GM18858 (cell line): ENCODE results near the gene CDK14.

ENCODE experiments used
- ATAC-seq: cut with Tn5 transposase; IDR thresholded peaks from one replicate; pipeline ENCODE4 v1.9.1; 2021; ENCODE audit not compliant: unreplicated experiment

CDK14 gene

DNA sequence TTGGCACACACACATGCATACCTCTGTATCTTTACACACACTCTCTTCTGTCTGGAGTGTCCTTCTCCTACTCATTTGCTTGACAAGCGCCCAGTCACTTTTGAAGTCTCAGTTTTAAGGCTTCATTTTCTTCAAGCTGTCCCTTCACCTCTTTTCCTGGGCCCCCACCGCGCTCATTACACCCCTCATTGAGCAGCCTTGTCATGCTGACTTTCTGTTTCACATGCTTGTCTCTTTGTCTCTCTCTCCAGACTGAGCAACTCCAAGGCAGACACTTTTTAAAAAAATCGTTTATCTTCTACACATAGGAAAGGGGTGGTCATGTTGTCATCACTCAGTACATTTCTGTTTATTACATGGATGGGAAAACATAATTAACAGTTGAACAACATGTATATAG lies 442.9 kb downstream of the CDK14 start:
- ATAC-seq: peak; percentile 77

DNA sequence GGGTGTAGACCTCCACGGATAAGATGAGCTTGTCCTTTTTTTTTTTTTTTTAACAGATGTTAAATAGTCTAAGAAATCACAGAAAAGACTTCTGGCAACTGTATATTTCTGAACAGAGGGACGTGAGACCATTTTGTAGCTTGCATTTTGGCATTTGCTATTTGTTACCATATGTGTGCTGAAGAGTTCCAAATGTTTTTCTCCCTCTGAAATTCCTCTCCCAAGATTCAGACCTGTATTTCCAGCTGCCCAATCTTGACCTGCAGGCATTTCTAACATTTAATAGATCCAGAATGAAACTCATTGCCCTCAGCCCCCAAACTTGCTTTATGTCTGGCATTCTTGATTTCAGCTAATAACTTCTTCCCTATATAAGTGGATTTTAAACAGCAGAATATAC lies 445.0 kb downstream of the CDK14 start:
- ATAC-seq: no peak

DNA sequence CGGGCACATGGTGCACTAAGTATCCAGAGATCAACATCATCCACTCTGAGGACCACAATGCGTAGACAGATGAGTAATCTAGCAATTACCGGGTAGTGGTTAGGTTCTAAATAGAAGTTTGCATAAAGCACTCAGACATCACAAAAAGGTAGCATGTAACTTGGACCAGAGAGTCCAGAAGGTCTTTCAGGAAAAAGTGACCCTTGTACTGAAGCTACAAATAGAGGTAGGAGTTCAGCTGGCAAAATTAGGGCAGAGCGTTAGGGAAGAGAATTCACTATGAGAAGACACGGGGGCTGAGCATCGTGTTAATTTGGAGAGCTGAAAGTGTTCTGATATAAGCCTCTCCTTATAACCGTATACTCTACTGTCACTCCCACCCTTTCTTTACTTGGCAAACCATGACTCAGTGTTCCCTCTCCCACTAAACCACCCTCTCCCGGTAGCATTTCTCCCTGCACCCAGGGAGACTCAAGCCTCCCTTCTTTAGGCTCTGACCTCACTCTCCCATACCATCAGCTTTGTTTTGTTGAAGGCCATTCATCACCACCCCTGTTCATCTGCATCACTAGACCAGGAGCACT lies 445.9 kb downstream of the CDK14 start:
- no peak for ATAC-seq

DNA sequence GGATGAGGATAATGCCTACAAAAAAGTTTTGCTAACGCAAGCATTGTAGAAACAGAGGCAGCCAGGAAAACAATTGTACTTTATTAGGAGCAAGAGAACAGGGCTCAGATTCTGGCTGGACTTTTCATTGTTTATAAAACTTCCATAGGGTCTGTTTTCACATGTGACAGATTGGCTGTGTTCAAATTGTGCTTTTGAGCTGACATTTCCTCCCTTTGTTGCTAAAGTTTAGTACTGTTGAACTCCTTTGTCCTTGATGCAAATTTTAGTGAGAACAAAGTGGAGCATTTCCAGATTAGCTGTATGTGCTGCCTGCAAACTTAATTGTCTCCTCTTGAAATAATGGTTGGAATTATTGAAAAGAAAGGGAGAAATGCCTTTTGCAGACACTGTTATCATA lies 447.1 kb downstream of the CDK14 start:
- no peak for ATAC-seq

DNA sequence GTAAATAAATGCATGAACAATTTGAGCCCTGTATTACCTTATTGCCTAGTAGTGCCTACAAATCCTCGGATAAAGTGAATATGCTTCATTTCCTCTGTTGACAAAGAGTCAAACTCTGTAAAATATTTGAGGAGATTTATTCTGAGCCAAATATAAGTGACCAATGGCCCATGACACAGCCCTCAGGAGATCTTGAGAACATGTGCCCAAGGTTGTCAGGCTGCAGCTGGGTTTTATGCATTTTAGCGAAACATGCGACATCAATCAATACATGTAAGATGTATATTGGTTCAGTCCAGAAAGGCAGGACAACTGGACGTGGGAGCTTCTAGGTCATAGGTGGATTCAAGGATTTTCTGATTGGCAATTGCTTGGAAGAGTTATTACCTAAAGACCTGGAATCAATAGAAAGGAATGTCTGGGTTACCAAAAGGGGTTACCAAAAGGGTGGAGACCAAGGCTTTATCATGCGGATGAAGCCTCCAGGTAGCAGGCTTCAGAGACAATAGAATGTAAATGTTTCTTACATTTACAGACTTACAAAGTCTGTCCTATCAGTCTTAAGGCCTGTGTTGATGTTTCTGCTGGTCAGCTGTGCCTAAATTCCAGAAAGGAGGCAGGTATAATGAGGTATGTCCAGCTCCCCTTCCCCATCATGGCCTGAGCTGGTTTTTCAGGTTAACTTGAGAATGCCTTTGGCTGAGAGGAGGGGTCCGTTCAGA lies 448.0 kb downstream of the CDK14 start:
- ATAC-seq: no peak

DNA sequence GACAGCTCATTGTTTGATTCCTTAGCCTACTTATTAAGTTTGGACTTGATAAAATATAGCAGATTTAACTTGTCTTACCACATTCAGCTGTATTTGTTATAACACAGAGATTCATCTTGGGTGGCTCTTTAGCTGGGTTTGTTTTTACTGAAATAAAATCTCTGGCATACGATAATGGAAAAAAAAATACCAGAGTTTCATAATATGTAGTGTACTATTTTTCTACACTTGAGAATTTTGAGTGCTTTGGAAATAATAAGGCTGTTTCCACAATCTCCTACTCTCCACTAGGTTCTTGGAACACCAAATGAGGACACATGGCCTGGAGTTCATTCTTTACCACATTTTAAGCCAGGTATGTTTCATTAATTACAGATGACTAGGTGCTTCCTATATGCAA lies 449.5 kb downstream of the CDK14 start:
- ATAC-seq: no peak

DNA sequence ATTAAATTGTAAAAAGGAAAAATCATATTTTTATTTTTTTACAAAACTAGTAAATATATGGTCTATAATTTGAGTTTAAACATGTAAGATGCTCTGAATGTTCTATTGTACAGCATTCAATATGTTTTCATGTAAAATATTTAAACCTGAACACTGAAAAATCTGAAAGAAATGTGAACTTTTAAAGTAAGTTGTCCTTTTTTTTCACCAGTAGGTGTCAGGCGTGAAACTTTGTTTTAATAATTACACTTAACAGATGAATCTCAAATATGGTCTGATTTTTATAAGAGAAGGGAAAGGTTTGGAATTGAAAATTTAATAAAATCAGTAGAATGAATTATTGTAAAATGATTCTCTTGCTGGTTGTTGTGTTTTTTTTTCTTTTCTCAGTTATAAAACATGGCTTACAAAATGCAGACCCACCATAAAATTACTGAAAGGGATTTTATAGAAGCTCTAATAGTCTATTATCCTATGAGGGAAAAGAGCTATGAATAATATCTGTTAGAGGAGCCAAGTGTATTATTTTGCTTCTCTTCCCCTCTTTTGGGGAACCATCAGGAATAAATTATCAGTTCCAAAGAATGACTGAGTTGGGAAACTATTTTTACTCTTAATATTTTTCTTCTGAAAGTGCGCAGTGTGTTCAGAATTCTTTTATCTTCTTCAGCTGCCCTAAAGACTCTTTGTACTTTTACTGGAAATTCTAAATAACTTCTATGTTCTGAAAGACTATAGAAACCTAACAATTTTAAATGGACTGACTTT lies 450.4 kb downstream of the CDK14 start:
- no peak for ATAC-seq

DNA sequence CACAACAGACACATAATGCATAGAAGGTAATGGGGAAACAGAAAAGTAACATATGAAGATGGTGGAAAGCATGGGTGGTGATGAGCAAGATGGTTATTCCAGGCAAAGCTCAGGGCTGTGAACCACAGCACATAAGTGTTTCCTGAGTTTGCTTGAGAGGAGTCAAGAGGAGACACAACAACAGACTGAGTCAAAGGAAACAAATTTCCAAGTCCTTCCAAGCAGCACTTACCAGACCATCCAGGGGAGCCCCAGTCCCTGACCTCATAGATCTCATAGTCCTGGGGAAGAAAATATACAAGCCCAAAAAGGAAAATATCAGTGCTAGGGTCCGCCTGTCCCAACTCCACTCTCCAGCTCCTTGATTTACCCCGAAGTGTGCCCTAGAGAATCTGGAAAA lies 451.5 kb downstream of the CDK14 start:
- no peak for ATAC-seq

DNA sequence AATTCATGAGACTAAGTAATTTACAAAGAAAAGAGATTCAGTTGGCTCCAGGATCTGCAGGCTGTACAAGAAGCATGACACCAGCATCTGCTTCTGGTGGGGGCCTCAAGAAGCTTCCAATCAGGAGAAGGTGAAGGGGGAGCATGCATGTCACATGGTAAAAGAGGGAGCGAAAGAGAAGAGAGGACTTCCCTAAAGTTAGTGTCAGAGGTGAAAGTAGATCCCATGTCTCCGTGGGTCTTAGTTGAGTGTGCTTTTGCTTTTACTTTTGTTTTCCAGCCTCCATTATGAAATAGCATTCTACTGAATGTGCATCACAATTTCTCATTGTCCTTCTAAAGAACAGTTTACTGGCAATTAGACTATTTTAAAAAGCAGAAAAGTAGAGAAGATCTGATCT lies 454.6 kb downstream of the CDK14 start:
- peak; percentile 82 for ATAC-seq

DNA sequence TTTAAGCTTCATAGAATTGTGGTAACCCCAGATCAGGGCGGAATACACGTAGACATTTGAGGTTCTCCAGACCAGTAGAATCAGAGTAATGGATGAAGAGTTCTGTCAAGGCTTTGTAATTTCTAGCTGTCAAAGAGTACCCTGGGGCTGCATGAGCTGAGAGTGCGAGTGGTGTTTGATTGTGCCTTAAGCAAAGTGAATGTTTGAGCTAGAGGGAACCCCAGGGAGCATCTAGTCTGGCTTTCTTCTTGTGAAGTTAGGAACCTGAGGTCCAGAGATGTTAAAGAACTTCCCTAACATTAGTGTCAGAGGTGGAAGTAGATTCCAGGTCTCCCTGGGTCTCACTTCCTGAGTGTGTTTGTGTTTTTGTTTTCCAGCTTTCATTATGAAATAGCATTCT lies 455.8 kb downstream of the CDK14 start:
- ATAC-seq: no peak

DNA sequence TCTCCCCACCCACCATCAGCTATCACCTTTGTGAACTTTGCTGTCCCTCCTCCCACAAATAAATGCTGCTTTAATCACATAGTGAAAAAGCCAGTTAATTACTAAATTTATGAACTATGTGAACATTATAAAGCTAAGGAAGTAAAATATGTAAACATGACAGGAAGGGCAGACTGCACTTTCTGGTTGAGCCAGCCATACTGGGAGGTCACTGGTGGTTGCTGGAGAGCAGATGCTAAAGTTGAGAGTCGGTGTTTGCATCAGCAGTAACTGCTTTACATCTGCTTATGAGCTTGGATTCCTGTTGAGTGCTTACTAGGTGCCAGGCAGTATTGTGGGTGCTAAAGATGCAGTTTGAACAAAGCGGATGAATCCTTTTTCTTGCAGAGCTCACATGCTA lies 458.3 kb downstream of the CDK14 start:
- ATAC-seq: no peak

DNA sequence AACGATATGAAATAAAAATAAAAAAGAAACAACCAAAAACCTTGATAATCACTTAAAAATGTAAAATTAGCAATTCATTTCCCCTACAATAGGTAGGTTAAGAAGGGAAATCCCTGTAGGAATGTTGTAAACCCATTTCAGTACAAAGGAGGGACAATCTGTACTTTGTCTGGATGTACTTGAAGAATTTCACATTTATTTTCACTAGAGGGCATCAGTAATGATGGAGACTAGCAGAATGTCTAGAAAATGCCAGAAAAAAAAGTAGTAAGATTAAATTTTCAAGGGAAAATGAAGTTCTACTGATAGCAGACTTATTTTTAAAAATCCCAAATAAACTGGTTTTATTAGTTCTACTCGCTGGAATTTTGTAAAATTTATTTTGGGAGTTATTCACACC lies 459.1 kb downstream of the CDK14 start:
- no peak for ATAC-seq

DNA sequence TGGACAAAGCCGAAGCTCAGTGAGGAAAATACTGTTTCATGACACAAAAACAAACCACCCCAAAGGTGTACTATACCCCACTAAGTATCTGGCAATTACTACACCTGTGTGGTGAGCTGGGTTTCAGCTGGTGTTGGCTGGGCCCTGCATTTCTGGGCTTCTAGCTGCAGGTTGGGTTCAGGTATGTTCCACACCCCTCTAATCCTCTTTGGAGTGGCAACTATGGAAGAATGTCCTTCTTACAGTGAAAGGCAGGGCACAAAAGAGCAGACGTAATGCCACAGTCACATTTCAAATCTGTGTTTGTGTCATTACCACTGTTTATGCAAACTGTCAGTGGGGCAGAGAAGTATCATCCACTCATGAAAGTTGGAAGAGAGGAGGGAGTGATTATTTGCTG lies 466.6 kb downstream of the CDK14 start:
- no peak for ATAC-seq

DNA sequence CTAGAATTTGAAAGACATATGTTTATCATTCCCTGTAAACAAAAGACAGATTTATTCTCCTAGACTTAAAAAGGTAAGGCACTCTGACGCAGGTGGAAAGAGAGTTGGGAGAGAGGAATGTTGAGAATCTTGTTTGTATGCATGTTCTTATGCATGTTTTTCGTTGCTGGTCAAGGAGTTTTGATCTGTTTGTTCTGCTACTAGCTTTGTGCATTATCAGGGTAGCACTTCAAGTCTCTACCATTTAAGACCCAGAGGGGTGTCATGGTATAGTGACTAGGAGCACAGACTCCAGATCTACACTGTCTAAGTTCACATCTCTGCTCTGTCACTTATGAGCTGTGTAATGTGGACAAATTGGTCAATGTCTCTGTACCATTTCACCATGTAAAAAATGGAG lies 467.9 kb downstream of the CDK14 start:
- no peak for ATAC-seq

DNA sequence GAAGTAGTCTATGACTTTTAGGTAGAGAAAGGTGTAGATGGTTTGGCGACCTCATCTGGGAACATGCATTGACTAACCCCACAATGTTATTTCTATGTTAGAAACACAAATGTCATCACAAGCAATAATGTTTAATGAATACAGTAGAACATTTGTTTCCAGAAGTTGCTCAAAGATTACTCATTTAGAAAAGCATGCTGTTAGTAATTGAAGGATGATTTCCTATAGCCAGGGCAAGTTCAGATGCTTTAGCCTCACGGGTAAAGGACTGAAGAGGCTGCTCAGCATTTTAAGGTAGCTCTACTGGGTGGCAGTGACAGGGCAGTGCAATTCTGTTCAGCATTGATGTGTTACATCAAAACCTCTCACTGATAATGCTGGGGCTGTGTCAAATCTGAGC lies 468.8 kb downstream of the CDK14 start:
- ATAC-seq: no peak

DNA sequence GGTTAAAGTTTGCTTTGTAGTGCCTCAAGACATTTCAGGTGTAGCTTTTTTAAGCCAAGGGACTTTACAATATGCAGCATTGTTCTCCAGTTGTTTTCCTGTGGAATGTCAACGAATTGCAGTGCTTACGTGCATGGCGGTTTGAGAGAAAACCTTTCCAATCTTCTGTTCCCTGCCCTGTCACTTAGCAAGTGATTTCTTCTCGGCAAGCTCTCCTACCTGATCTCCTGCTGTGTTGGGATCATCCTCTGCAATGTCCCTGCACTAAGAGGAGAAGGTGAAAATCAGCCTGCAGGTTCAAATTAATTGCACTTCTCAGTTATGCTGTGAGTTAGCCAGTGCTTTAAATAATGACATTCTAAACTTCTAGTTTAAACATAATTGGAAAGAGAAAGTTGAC lies 470.5 kb downstream of the CDK14 start:
- no peak for ATAC-seq

DNA sequence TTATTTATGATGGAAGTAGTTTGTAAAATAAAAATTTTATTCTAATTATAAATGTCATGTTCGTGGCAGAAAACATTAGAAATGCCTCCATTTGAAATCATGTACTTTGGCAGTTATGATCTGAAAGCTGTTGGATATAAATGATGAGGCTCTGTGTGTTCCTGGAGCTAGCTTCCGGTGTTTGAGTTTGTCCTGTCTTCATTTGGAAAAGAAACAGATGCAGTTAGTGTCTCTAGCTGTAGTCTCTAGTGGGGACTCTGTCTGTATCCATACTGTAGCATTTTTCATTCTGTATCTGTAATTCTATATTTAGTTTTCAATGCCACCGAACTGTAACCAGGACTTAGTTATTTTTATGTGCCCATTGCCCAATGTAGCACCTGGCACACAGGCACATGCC lies 471.1 kb downstream of the CDK14 start:
- no peak for ATAC-seq

DNA sequence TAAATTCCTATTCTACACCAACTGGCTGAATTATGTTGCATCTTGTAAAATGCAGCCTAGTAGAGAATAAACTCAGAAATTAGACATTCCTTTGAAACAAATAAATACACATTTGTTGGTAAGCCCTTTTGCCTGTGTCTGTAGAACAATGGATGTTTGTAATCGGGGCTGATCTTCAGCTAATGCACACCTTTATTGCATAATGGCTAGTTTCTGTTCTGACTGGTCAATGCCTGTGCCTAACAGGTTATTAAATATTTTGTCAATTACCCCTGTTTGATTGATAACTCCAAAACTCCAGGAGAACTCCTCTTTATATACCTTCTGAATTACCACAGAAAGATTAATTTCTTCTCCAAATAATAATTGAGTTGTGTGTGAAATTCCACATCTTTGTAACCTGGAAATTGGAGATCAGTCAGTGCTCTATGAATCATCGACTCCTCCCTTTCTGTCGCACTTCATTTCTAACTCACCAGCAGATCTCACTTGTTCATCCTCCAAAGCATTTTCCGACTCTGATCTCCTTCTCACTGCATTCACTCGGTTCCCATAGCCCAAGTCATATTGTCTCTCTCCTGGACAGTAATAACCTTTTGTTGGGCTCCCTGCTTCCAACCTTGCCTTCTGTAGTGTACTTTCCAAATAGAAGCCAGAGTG lies 472.1 kb downstream of the CDK14 start:
- no peak for ATAC-seq

DNA sequence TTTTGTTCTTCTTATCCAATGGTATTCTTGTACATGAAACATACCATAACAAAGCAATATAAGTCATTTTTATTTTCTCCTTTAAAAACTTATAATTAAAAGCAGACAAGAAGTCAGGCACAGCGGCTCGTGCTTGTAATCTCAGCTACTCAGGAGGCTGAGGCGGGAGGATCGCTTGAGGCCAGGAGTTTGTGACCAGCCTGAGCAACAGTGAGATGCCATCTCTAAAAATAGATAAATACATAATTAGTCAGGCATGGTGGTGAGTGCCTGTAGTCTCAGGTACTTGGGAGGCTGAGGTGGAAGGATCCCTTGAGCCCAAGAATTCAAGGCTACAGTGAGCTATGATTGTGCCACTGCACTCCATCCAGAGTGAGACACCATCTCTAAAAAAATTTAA lies 473.0 kb downstream of the CDK14 start:
- ATAC-seq: no peak

DNA sequence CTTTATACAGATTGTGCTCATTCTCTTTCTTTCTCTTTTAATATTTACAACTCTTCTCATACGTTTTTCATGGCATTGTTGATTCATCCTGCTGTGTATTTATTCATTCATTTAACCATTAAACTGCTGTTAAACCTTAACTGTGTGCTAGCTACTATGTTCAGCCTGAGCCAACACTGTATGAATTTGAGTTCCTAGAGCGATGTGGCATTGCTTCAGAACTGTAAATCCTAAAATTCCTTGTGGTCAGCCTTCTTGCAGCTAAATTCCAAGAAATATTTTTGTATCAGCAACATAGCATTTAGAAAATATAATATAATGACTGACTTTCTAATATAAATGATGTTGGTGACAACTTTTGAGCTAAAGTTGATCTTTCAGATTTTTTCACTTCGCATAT lies 483.4 kb downstream of the CDK14 start:
- ATAC-seq: no peak

DNA sequence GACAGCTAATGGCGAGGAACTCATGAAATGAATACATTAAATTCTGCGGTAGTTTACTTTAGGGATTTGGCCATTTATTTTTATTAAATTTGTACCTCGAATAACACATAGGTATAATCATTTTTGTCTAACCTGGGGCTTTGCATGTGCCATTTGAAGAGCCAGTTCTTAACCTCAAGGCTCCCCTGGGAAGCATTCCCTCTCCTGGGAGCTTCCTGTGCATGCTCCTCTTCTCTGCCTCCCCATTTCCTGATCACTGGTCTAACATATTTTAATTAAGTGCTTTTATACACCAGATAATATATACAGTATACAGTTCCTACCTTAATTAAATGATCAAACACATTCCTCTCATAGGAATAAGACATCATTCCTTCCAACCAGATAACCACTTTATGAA lies 484.2 kb downstream of the CDK14 start:
- no peak for ATAC-seq

DNA sequence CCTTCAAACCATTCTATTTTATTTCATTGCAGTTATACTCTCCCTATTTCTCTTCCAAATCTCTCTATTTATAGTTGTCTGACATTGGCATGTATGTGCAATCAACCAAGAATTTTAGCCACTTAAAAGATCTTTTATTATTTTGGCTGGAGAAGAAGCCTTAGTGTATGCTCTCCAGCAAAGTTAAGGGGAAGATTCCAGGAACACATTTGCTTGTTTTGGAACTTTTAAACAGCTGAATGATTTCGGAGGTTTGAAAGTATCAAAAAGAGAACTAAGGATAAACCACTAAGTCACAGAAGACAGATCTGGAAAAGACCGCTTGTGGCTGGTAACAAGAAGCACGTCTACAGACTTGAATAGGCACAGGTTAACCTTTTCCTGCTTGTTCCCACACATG lies 485.9 kb downstream of the CDK14 start:
- ATAC-seq: no peak
